ENCODE data around the gene SCAMP4.

The SCAMP4 gene

DNA sequence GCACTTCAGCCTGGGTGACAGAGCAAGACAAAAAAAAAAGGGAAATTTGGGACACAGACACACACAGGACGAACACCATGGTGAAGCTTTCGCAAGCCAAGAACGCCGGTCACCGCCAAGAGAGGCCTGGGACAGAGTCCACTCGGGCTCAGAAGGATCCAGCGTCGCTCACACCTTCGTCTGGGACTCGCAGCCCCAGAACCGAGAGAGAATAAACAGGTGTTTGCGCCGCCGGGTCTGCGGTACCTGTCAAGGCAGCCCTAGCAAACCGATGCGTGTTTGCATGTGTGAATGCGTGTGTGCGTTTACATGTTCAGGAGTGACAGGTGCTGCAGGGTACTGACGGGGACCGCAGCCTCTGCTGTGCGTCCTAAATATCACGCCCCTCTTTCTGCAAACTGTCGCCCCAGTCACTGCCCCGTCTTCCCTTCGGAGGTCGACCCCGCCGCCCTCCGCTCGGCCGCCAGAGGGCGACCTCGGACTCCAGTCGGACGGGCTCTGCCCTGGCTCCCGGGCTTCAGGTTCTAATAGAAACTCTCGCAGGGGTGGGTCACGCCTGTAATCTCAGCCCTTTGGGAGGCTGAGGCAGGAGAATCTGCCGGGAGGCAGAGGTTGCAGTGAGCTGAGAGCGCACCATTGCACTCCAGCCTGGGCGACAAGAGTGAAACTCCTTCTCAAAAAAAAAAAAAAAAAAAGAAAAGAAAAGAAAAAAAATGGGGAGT is 24.0 kb downstream of the SCAMP4 start:
- TF ChIP-seq YY1 (IDR thresholded peaks at IDR 0.05; ENCODE audit: low read depth) (0 out of 2 replicates have a peak, but pooled peaks have one; percentile 30), RAD21 (IDR thresholded peaks at IDR 0.05; ENCODE audit: low read depth) (peak; percentile 76), EGR1 (IDR thresholded peaks at IDR 0.05) (no peak), ZBTB7A (IDR thresholded peaks at IDR 0.05; ENCODE audit: low read depth) (no peak), TCF12 (IDR thresholded peaks at IDR 0.05; ENCODE audit: low read depth) (peak; percentile 33; the same call in 1 of the 2 replicates), EP300 (IDR thresholded peaks at IDR 0.05; ENCODE audit: borderline replicate concordance) (no peak), TEAD4 (IDR thresholded peaks at IDR 0.05) (no peak), TAF1 (IDR thresholded peaks at IDR 0.05; ENCODE audit: low read depth) (0 out of 2 replicates have a peak, but pooled peaks have one; percentile 25), NFIC (IDR thresholded peaks at IDR 0.05) (no peak)
- TF ChIP-seq, protein P1, sequence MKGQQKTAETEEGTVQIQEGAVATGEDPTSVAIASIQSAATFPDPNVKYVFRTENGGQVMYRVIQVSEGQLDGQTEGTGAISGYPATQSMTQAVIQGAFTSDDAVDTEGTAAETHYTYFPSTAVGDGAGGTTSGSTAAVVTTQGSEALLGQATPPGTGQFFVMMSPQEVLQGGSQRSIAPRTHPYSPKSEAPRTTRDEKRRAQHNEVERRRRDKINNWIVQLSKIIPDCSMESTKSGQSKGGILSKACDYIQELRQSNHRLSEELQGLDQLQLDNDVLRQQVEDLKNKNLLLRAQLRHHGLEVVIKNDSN (IDR thresholded peaks at IDR 0.05) = no peak

- TF ChIP-seq ZBTB7A (IDR thresholded peaks at IDR 0.05; ENCODE audit: low read depth) (no peak), TAF1 (IDR thresholded peaks at IDR 0.05; ENCODE audit: low read depth) (no peak), TEAD4 (IDR thresholded peaks at IDR 0.05) (no peak), NFIC (IDR thresholded peaks at IDR 0.05) (no peak), TCF12 (IDR thresholded peaks at IDR 0.05; ENCODE audit: low read depth) (no peak), YY1 (IDR thresholded peaks at IDR 0.05; ENCODE audit: low read depth) (no peak)
- TF ChIP-seq, protein P2, sequence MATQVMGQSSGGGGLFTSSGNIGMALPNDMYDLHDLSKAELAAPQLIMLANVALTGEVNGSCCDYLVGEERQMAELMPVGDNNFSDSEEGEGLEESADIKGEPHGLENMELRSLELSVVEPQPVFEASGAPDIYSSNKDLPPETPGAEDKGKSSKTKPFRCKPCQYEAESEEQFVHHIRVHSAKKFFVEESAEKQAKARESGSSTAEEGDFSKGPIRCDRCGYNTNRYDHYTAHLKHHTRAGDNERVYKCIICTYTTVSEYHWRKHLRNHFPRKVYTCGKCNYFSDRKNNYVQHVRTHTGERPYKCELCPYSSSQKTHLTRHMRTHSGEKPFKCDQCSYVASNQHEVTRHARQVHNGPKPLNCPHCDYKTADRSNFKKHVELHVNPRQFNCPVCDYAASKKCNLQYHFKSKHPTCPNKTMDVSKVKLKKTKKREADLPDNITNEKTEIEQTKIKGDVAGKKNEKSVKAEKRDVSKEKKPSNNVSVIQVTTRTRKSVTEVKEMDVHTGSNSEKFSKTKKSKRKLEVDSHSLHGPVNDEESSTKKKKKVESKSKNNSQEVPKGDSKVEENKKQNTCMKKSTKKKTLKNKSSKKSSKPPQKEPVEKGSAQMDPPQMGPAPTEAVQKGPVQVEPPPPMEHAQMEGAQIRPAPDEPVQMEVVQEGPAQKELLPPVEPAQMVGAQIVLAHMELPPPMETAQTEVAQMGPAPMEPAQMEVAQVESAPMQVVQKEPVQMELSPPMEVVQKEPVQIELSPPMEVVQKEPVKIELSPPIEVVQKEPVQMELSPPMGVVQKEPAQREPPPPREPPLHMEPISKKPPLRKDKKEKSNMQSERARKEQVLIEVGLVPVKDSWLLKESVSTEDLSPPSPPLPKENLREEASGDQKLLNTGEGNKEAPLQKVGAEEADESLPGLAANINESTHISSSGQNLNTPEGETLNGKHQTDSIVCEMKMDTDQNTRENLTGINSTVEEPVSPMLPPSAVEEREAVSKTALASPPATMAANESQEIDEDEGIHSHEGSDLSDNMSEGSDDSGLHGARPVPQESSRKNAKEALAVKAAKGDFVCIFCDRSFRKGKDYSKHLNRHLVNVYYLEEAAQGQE (IDR thresholded peaks at IDR 0.05; ENCODE audit: low read depth) = no peak
- TF ChIP-seq, protein P1 (IDR thresholded peaks at IDR 0.05) = no peak
These were observed 26.2 kb downstream of the SCAMP4 start for GRCh38 chr19:1931445-1931844.

- TF ChIP-seq RAD21 (IDR thresholded peaks at IDR 0.05; ENCODE audit: low read depth) = no peak
- no peak for TF ChIP-seq YY1 (IDR thresholded peaks at IDR 0.05; ENCODE audit: low read depth)
- TF ChIP-seq EGR1 (IDR thresholded peaks at IDR 0.05) = no peak
- TF ChIP-seq ZBTB7A (IDR thresholded peaks at IDR 0.05; ENCODE audit: low read depth) = no peak
- TF ChIP-seq, protein P1 (IDR thresholded peaks at IDR 0.05) = no peak
- TF ChIP-seq, protein P2 (IDR thresholded peaks at IDR 0.05; ENCODE audit: low read depth) = no peak
- TF ChIP-seq CREB1 (IDR thresholded peaks at IDR 0.05; ENCODE audit: low read depth) = no peak
- no peak for TF ChIP-seq EP300 (IDR thresholded peaks at IDR 0.05; ENCODE audit: borderline replicate concordance)
- no peak for TF ChIP-seq TEAD4 (IDR thresholded peaks at IDR 0.05)
- TF ChIP-seq NFIC (IDR thresholded peaks at IDR 0.05) = no peak
- no peak for TF ChIP-seq CEBPB (IDR thresholded peaks at IDR 0.05)
- no peak for TF ChIP-seq MAX (IDR thresholded peaks at IDR 0.05)
- no peak for TF ChIP-seq TAF1 (IDR thresholded peaks at IDR 0.05; ENCODE audit: low read depth)
- no peak for TF ChIP-seq TCF12 (IDR thresholded peaks at IDR 0.05; ENCODE audit: low read depth)
- no peak for TF ChIP-seq FOXM1 (IDR thresholded peaks at IDR 0.05; ENCODE audit: borderline replicate concordance, low read depth)
These were observed 27.2 kb downstream of the SCAMP4 start for GRCh38 chr19:1932395-1932794.

DNA sequence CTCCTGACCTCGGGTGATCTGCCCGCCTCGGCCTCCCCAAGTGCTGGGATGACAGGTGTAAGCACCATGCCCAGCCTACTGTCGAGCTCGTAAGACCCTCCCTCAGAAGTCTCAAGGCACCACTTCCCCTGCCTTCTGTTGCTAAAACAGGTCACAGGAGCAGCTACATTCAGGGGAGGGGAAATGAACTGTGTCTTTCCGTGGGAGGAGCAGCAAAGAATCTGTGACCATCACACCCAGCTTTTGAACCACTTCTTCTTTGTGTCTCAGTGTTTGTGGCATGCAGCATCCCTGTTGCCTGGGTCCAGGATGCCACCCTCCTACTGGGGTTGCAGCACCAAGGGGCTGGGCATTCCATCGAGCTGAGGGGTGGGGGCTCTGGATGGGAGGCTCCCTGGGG is 28.0 kb downstream of the SCAMP4 start:
- TF ChIP-seq MAX (IDR thresholded peaks at IDR 0.05) = no peak
- TF ChIP-seq CEBPB (IDR thresholded peaks at IDR 0.05) = no peak
- TF ChIP-seq FOXM1 (IDR thresholded peaks at IDR 0.05; ENCODE audit: borderline replicate concordance, low read depth) = no peak
- no peak for TF ChIP-seq RAD21 (IDR thresholded peaks at IDR 0.05; ENCODE audit: low read depth)
- TF ChIP-seq EP300 (IDR thresholded peaks at IDR 0.05; ENCODE audit: borderline replicate concordance) = no peak
- TF ChIP-seq, protein P2 (IDR thresholded peaks at IDR 0.05; ENCODE audit: low read depth) = no peak
- TF ChIP-seq ZBTB7A (IDR thresholded peaks at IDR 0.05; ENCODE audit: low read depth) = no peak
- no peak for TF ChIP-seq CREB1 (IDR thresholded peaks at IDR 0.05; ENCODE audit: low read depth)
- no peak for TF ChIP-seq TEAD4 (IDR thresholded peaks at IDR 0.05)
- TF ChIP-seq EGR1 (IDR thresholded peaks at IDR 0.05) = no peak
- no peak for TF ChIP-seq YY1 (IDR thresholded peaks at IDR 0.05; ENCODE audit: low read depth)
- TF ChIP-seq NFIC (IDR thresholded peaks at IDR 0.05) = no peak
- no peak for TF ChIP-seq TCF12 (IDR thresholded peaks at IDR 0.05; ENCODE audit: low read depth)
- TF ChIP-seq TAF1 (IDR thresholded peaks at IDR 0.05; ENCODE audit: low read depth) = no peak
- TF ChIP-seq, protein P1 (IDR thresholded peaks at IDR 0.05) = no peak

Measured in Ishikawa (cell line).